ENCODE results near the gene EMSY.

- TF ChIP-seq POLR2A (IDR thresholded peaks at IDR 0.05; ENCODE audit: low read depth, low read length) (no peak), POLR2AphosphoS5 (IDR thresholded peaks at IDR 0.05; ENCODE audit: low read depth, low read length) (no peak), TAF1 (IDR thresholded peaks at IDR 0.05; ENCODE audit: borderline replicate concordance, low read depth, low read length) (no peak)
Observed at GRCh38 chr11:76574406-76574805, 129.6 kb downstream of the EMSY start.

Measured in GM12892 (cell line).